Hematopoietic multipotent progenitor cell (in vitro differentiated cells): ENCODE measurements around the gene SMG6. TPM values are rescaled to one million over a fixed set of nuclear protein-coding genes. Genes with fewer than 3 reads are reported as not detected.

ENCODE experiments used
- DNase-seq, 3 donors: peaks; one replicate each; pipeline ENCODE4 v3.0.0-alpha.2; 2011 to 2015; ENCODE audit warnings: low read depth in 2 of 3, low spot score in 2 of 3
- total RNA-seq: library from RNA; depleted of rRNA; stranded (reverse); fragments of >200 nt; gene quantifications from one replicate; pipeline ENCODE4 v1.2.3, GENCODE V29; 2012

Gene SMG6
- total RNA-seq, 1 donor: 27.5 TPM

DNA sequence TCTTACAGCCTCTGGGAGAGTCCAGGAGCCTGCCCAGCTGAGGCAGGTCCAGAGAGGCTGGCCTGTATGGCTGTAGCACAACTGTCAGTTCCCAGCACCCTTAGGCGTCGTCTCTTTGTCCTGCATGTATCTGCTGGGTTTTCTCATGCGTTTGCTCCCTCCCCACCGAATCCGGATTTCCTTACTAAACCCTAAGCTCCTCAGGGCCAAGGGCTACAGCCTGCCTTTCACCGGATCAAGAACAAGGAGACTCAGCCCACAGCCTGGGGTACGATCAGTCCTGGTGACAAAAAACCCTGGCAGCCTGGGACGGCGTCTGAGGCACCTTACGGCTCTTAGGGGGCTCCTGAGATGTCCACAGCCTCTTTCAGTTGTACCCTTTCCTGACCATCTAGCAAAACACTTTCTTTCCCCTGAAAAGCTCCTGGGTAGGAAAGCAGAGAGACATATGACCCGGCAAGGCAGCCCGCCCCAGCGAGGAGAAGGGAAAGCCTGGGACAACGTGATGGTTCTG, 236.5 kb downstream of the SMG6 start:
- no peak for DNase-seq

- DNase-seq: no peak
Observed at GRCh38 chr17:2065949-2066400, 237.6 kb downstream of the SMG6 start.

- DNase-seq: peak in 2 of 3 donors; percentile 52 to 67
Observed at GRCh38 chr17:2064980-2065785, 238.4 kb downstream of the SMG6 start.

DNA sequence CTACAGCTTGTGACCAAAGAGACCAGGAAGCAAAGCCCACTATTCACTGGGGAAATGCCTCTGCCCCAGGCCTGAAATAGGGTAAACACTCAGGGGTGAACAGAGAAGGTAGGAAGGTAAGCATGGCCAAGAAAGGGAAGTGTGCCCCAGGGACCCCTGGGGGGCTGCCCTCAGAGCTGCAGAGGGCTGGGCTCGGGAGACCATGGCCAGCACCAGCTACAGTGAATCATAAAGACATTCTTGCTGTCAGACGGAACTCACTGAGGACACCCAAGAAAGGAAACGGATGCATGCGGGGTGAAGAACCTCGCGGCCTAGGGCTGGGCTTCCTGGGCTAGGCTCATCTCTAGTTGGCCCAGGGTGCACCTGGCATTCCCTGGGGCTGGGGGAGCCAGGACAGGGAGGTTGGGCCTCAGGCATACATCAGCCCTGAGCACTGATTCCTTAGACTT, 239.0 kb downstream of the SMG6 start:
- no peak for DNase-seq

GRCh38 chr17:2064147-2064489, 239.5 kb downstream of the SMG6 start:
- no peak for DNase-seq

GRCh38 chr17:2063261-2064146, 240.1 kb downstream of the SMG6 start:
- DNase-seq: no peak

DNA sequence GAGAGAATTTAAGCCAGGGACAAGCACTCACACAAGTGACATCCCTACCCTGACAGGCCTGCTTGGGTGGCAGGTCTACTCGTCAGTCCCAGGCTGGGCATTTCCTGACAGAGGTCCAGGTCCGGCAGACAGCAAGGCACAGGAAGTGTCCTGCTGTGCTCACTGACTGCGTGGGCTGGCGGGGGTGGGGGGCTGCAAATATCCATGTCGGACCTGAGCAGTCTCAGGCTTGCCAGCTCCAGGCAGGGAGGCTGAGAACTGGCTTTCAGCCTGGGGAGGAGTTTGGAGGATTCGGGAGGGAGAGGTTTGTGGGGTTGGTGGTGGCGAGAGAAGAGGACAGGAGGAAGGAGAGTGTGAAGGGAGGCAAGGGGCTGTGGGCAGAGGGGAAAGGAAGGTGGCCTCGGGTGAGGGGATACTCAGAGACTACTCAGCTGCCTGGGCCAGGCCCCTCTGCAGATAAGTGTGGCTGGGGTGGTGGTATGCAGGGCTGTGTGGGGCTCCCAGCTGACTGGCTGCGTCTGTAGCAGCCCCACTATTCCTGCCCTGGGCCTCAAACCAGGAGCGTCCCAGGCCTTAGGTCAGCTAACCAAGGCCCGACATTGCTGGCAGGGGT, 240.9 kb downstream of the SMG6 start:
- no peak for DNase-seq

DNA sequence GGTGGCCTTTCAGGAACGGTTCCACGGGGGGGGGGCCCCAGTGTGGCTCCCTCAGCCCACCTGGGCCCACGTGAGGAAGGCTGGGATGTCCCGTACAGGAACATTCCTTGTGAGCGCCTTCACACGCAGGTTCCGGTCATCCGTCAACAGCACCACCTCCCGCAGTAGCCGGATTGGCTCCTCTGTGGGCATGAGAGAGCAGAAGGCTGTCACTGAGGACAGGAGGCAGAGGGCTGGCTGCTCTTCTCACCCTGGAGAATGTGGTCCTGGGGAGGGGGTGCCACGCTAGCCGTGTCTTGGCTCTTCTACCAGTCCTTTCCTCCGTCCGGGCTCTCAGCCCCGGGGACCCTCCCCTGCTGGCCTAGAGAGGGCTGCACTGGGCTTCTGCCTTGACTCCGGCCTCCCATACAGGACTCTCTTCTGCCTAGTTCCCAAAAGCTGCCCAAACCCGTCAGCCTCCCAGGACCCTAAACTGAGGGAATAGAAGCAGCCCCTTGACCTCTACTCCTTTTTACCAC, 242.1 kb downstream of the SMG6 start:
- DNase-seq: no peak

- DNase-seq: no peak
Observed at GRCh38 chr17:2060681-2061440, 242.7 kb downstream of the SMG6 start.

- no peak for DNase-seq
Observed at GRCh38 chr17:2060385-2060658, 243.3 kb downstream of the SMG6 start.

GRCh38 chr17:2059547-2060384, 243.8 kb downstream of the SMG6 start:
- DNase-seq: no peak

- peak in 2 of 3 donors; percentile 81 to 86 for DNase-seq
Observed at GRCh38 chr17:2058586-2059546, 244.7 kb downstream of the SMG6 start.

DNA sequence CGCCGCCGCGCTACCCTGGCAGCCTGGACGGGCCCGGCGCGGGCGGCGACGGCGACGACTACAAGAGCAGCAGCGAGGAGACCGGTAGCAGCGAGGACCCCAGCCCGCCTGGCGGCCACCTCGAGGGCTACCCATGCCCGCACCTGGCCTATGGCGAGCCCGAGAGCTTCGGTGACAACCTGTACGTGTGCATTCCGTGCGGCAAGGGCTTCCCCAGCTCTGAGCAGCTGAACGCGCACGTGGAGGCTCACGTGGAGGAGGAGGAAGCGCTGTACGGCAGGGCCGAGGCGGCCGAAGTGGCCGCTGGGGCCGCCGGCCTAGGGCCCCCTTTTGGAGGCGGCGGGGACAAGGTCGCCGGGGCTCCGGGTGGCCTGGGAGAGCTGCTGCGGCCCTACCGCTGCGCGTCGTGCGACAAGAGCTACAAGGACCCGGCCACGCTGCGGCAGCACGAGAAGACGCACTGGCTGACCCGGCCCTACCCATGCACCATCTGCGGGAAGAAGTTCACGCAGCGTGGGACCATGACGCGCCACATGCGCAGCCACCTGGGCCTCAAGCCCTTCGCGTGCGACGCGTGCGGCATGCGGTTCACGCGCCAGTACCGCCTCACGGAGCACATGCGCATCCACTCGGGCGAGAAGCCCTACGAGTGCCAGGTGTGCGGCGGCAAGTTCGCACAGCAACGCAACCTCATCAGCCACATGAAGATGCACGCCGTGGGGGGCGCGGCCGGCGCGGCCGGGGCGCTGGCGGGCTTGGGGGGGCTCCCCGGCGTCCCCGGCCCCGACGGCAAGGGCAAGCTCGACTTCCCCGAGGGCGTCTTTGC, 245.6 kb downstream of the SMG6 start:
- no peak for DNase-seq

DNA sequence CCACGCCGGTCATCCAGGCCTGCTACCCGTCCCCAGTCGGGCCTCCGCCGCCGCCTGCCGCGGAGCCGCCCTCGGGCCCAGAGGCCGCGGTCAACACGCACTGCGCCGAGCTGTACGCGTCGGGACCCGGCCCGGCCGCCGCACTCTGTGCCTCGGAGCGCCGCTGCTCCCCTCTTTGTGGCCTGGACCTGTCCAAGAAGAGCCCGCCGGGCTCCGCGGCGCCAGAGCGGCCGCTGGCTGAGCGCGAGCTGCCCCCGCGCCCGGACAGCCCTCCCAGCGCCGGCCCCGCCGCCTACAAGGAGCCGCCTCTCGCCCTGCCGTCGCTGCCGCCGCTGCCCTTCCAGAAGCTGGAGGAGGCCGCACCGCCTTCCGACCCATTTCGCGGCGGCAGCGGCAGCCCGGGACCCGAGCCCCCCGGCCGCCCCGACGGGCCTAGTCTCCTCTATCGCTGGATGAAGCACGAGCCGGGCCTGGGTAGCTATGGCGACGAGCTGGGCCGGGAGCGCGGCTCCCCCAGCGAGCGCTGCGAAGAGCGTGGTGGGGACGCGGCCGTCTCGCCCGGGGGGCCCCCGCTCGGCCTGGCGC, 246.3 kb downstream of the SMG6 start:
- no peak for DNase-seq

DNA sequence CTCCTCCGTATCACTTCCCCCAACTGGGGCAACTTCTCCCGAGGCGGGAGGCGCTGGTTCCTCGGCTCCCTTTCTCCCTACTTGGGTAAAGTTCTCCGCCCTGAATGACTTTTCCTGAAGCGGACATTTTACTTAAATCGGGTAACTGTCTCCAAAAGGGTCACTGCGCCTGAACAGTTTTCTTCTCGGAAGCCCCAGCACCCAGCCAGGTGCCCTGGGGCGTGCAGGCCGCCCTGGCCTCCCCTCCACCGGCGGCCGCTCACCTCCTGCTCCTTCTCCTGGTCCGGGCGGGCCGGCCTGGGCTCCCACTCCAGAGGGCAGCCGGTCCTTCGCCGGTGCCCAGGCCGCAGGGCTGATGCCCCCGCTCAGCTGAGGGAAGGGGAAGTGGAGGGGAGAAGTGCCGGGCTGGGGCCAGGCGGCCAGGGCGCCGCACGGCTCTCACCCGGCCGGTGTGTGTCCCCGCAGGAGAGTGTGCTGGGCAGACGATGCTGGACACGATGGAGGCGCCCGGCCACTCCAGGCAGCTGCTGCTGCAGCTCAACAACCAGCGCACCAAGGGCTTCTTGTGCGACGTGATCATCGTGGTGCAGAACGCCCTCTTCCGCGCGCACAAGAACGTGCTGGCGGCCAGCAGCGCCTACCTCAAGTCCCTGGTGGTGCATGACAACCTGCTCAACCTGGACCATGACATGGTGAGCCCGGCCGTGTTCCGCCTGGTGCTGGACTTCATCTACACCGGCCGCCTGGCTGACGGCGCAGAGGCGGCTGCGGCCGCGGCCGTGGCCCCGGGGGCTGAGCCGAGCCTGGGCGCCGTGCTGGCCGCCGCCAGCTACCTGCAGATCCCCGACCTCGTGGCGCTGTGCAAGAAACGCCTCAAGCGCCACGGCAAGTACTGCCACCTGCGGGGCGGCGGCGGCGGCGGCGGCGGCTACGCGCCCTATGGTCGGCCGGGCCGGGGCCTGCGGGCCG, 247.1 kb downstream of the SMG6 start:
- peak; percentile 41 to 62 (median 42) for DNase-seq
